BE2C (cell line): ENCODE results near the gene PFDN2.
A peak's percentile ranks its signal among the peaks of the same experiment; 100 is the strongest.

Experiments
- DNase-seq: peaks from one replicate; pipeline ENCODE4 v3.0.0-alpha.2; 2020
- H3K27me3 ChIP-seq: fragments of 250-450 bp; sonication (Bioruptor Pico); 2 replicates; pipeline ENCODE4 v1.5.1; 2020; ENCODE audit warnings: mild to moderate bottlenecking
- H3K36me3 ChIP-seq: fragments of 250-450 bp; sonication (Bioruptor Pico); 2 replicates; pipeline ENCODE4 v1.5.1; 2020; ENCODE audit warnings: mild to moderate bottlenecking
- H3K4me1 ChIP-seq: fragments of 250-450 bp; sonication (Bioruptor Pico); 2 replicates; pipeline ENCODE4 v1.5.1; 2020
- H3K4me3 ChIP-seq: 2 replicates; pipeline ENCODE4 v1.5.1; 2011; ENCODE audit warnings: low read depth, low read length
- H3K9me3 ChIP-seq: fragments of 250-450 bp; sonication (Bioruptor Pico); 2 replicates; pipeline ENCODE4 v1.5.1; 2020
- TF ChIP-seq, protein P1 (sequence below): IDR thresholded peaks from 2 replicates; pipeline ENCODE4 v1.5.1; 2012; ENCODE audit warnings: mild to moderate bottlenecking, low read depth, low read length

Gene PFDN2

DNA sequence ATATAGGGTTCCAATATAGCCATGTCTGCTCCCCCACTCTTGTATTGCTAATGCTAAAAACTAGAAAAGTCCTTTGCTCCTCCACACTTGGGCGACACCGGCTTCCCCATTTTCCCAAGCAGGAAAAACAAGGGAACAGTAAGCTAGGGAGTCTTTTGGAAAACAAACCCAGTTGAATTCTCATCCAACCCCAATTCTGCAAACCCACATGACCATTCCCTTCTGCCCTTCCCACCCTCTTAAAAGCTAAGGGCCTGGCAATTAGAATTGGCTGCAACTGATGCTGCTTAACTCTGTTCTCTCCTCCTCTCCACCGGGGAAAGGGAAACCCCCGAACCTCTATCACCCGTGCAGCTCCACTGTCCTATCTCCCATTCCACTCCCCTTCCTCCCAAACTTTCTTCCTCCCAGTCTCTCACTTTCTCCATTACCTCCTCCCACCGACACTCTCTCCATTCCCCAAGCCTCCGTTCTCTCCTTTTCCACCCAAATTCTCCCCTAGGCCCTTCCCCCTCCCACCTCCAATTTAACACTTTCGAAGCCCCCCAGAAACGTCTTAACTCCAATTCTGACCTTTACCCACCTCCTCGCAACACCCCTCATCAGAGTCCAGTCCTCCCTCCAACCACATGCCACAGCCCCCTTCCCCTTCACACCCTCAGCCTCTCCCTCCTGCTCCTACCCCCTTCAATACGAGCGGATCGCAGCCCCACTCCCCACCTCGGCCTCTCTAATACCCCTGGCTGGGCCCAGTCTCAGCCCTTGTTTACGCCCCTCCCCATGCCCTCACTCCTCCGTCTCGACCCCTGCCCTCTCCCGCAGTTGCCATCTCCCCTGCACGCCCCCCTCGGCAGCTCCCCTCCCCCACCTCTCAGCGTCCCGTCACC is 13.9 kb upstream of the PFDN2 start:
- Histone ChIP-seq H3K27me3 (no peaks in the 10 kb centered on the region), H3K36me3 (peaks cover 36% of the 10 kb centered on the region), H3K4me3 (peak overlapping the region; percentile 78), H3K4me1 (peaks cover 4% of the 10 kb centered on the region; the same call in 1 of the 2 replicates), H3K9me3 (no peaks in the 10 kb centered on the region)
- no peak for DNase-seq
- TF ChIP-seq, protein P1, sequence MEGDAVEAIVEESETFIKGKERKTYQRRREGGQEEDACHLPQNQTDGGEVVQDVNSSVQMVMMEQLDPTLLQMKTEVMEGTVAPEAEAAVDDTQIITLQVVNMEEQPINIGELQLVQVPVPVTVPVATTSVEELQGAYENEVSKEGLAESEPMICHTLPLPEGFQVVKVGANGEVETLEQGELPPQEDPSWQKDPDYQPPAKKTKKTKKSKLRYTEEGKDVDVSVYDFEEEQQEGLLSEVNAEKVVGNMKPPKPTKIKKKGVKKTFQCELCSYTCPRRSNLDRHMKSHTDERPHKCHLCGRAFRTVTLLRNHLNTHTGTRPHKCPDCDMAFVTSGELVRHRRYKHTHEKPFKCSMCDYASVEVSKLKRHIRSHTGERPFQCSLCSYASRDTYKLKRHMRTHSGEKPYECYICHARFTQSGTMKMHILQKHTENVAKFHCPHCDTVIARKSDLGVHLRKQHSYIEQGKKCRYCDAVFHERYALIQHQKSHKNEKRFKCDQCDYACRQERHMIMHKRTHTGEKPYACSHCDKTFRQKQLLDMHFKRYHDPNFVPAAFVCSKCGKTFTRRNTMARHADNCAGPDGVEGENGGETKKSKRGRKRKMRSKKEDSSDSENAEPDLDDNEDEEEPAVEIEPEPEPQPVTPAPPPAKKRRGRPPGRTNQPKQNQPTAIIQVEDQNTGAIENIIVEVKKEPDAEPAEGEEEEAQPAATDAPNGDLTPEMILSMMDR = no peak

GRCh38 chr1:161130266-161130665 is 12.4 kb upstream of the PFDN2 start:
- H3K4me3 ChIP-seq = no peak overlapping the region
- TF ChIP-seq, protein P1 = no peak
- H3K4me1 ChIP-seq = peaks cover 4% of the 10 kb centered on the region; the same call in 1 of the 2 replicates
- no peaks in the 10 kb centered on the region for H3K9me3 ChIP-seq
- no peaks in the 10 kb centered on the region for H3K27me3 ChIP-seq
- no peak for DNase-seq
- peaks cover 46% of the 10 kb centered on the region for H3K36me3 ChIP-seq

GRCh38 chr1:161128591-161129420 is 11.0 kb upstream of the PFDN2 start:
- Histone ChIP-seq H3K4me1 (peaks cover 4% of the 10 kb centered on the region; the same call in 1 of the 2 replicates), H3K9me3 (no peaks in the 10 kb centered on the region), H3K4me3 (no peak overlapping the region), H3K36me3 (peaks cover 61% of the 10 kb centered on the region), H3K27me3 (no peaks in the 10 kb centered on the region)
- DNase-seq = no peak
- TF ChIP-seq, protein P1 = no peak

- TF ChIP-seq, protein P1 = no peak
- peaks cover 69% of the 10 kb centered on the region for H3K36me3 ChIP-seq
Observed at GRCh38 chr1:161127649-161128048, 9.8 kb upstream of the PFDN2 start.

GRCh38 chr1:161122967-161123366 is 5.1 kb upstream of the PFDN2 start:
- Histone ChIP-seq H3K9me3 (no peaks in the 10 kb centered on the region), H3K4me3 (no peak overlapping the region), H3K27me3 (no peaks in the 10 kb centered on the region), H3K36me3 (peaks cover 66% of the 10 kb centered on the region), H3K4me1 (peaks cover 8% of the 10 kb centered on the region)
- no peak for DNase-seq
- TF ChIP-seq, protein P1 = no peak

More at GRCh38 chr1:161127649-161128048, 9.8 kb upstream of the PFDN2 start:
- Histone ChIP-seq H3K4me1 (peaks cover 4% of the 10 kb centered on the region; the same call in 1 of the 2 replicates), H3K27me3 (no peaks in the 10 kb centered on the region), H3K9me3 (no peaks in the 10 kb centered on the region), H3K4me3 (no peak overlapping the region)
- DNase-seq = no peak

GRCh38 chr1:161121834-161122233 is 4.0 kb upstream of the PFDN2 start:
- Histone ChIP-seq H3K9me3 (no peaks in the 10 kb centered on the region), H3K36me3 (peaks cover 55% of the 10 kb centered on the region), H3K4me3 (no peak overlapping the region), H3K4me1 (peaks cover 8% of the 10 kb centered on the region), H3K27me3 (no peaks in the 10 kb centered on the region)
- DNase-seq = no peak
- TF ChIP-seq, protein P1 = no peak
